ENCODE results near the gene DDIT4. TPM values are rescaled to one million over a fixed set of nuclear protein-coding genes. Genes with fewer than 3 reads are reported as not detected.
A peak's percentile ranks its signal among the peaks of the same experiment; 100 is the strongest.
"Not testable (repeated sequence)": the region's sequence is repeated elsewhere in the genome, so short reads cannot be mapped to it uniquely, and the experiment has no call there.

DDIT4 gene
- total RNA-seq: 146 and 173 TPM in 2 replicates

GRCh38 chr10:72273410-72274212, at the start of gene DDIT4:
Gene DDIT4, plus strand, starts transcription at chr10:72273924. Its CDS starts 293 bp downstream, at chr10:72274217.
- peak; percentile 99 for DNase-seq

GRCh38 chr10:72224191-72224590, 49.5 kb upstream of the DDIT4 start:
- not testable (repeated sequence) for DNase-seq

- DNase-seq: no peak
These were observed 47.2 kb upstream of the DDIT4 start for GRCh38 chr10:72226418-72227027.

- DNase-seq: no peak
These were observed 45.9 kb upstream of the DDIT4 start for GRCh38 chr10:72227826-72228225.

GRCh38 chr10:72228318-72228751, 45.4 kb upstream of the DDIT4 start:
- DNase-seq: no peak

- no peak for DNase-seq
These were observed 44.2 kb upstream of the DDIT4 start for GRCh38 chr10:72229261-72230251.

GRCh38 chr10:72233621-72234020, 40.1 kb upstream of the DDIT4 start:
- DNase-seq: no peak

- DNase-seq: no peak
These were observed 39.1 kb upstream of the DDIT4 start for GRCh38 chr10:72234560-72235095.

- no peak for DNase-seq
These were observed 38.0 kb upstream of the DDIT4 start for GRCh38 chr10:72235544-72236279.

- no peak for DNase-seq
These were observed 35.1 kb upstream of the DDIT4 start for GRCh38 chr10:72238392-72239175.

GRCh38 chr10:72239409-72239808, 34.3 kb upstream of the DDIT4 start:
- no peak for DNase-seq

- DNase-seq: no peak
These were observed 33.4 kb upstream of the DDIT4 start for GRCh38 chr10:72240371-72240770.

GRCh38 chr10:72241691-72242252, 32.0 kb upstream of the DDIT4 start:
- DNase-seq: no peak

- peak; percentile 74 for DNase-seq
These were observed 31.0 kb upstream of the DDIT4 start for GRCh38 chr10:72242675-72243074.

- peak; percentile 33 for DNase-seq
These were observed 29.8 kb upstream of the DDIT4 start for GRCh38 chr10:72243822-72244437.

- DNase-seq: no peak
These were observed 29.1 kb upstream of the DDIT4 start for GRCh38 chr10:72244573-72245038.

- DNase-seq: no peak
These were observed 27.7 kb upstream of the DDIT4 start for GRCh38 chr10:72245949-72246525.

GRCh38 chr10:72248468-72249151, 25.1 kb upstream of the DDIT4 start:
- peak; percentile 95 for DNase-seq

Measured in dermis blood vessel endothelial cell (primary cell).